Immature natural killer cell (primary cell): ENCODE data around the gene PTPN11. TPM values are rescaled to one million over a fixed set of nuclear protein-coding genes. Genes with fewer than 3 reads are reported as not detected.

Experiments
- DNase-seq, 3 donors: peaks; one replicate each; pipeline ENCODE4 v3.0.0; 2022; ENCODE audit warnings: mixed read lengths in 1 of 3
- H3K27ac Mint-ChIP-seq, 6 donors: one replicate each; pipeline ENCODE4 v1.8.0; 2020; ENCODE audit warnings: mixed read lengths in 6 of 6, mild to moderate bottlenecking in 5 of 6, inconsistent platforms in 4 of 6, moderate library complexity in 3 of 6
- H3K27me3 Mint-ChIP-seq, 3 donors: one replicate each; pipeline ENCODE4 v1.8.0; 2020 to 2021; ENCODE audit warnings: low read depth in 3 of 3, mild to moderate bottlenecking in 3 of 3, mixed read lengths in 3 of 3, moderate library complexity in 3 of 3, inconsistent platforms in 1 of 3
- H3K36me3 Mint-ChIP-seq, 3 donors: one replicate each; pipeline ENCODE4 v1.8.0; 2020; ENCODE audit warnings: mixed read lengths in 3 of 3, inconsistent platforms in 2 of 3, mild to moderate bottlenecking in 2 of 3
- H3K4me1 Mint-ChIP-seq, 2 donors: one replicate each; pipeline ENCODE4 v1.8.0; 2020; ENCODE audit warnings: inconsistent platforms in 2 of 2, mild to moderate bottlenecking in 2 of 2, mixed read lengths in 2 of 2, moderate library complexity in 1 of 2
- H3K4me3 Mint-ChIP-seq, 5 donors: one replicate each; pipeline ENCODE4 v1.8.0; 2020; ENCODE audit warnings: mild to moderate bottlenecking in 5 of 5, mixed read lengths in 5 of 5, inconsistent platforms in 3 of 5, moderate library complexity in 3 of 5
- H3K9me3 Mint-ChIP-seq, 6 donors: one replicate each; pipeline ENCODE4 v1.8.0; 2020; ENCODE audit warnings: mild to moderate bottlenecking in 6 of 6, mixed read lengths in 6 of 6, inconsistent platforms in 4 of 6, moderate library complexity in 3 of 6
- polyA plus RNA-seq, 3 donors: library from polyadenylated mRNA; unstranded; fragments of 300-500 nt; fragmentation: Illumina TruSeq; gene quantifications; one replicate each; pipeline ENCODE4 v1.2.3, GENCODE V29; 2021

Gene PTPN11
- polyA plus RNA-seq, 3 donors from 2014 or later, result 53.7 to 85.4 (median 58.2) TPM

GRCh38 chr12:112537710-112538396 is 119.1 kb downstream of the PTPN11 start:
- H3K27me3 Mint-ChIP-seq, result peaks cover 5 to 16% (median 6%) of the 10 kb centered on the region in 3 donors
- H3K9me3 Mint-ChIP-seq, result no peaks in the 10 kb centered on the region
- H3K4me1 Mint-ChIP-seq, result no peaks in the 10 kb centered on the region
- no peak overlapping the region for H3K27ac Mint-ChIP-seq
- DNase-seq, result no peak
- H3K4me3 Mint-ChIP-seq, result no peak overlapping the region
- no peaks in the 10 kb centered on the region for H3K36me3 Mint-ChIP-seq

- Mint-ChIP-seq H3K36me3 (no peaks in the 10 kb centered on the region), H3K9me3 (no peaks in the 10 kb centered on the region), H3K4me3 (no peak overlapping the region), H3K4me1 (no peaks in the 10 kb centered on the region), H3K27ac (no peak overlapping the region), H3K27me3 (peaks cover 4 to 20% (median 5%) of the 10 kb centered on the region in 3 donors)
- no peak for DNase-seq
Measured at GRCh38 chr12:112538740-112539139, 120.0 kb downstream of the PTPN11 start.

GRCh38 chr12:112539221-112539620 is 120.5 kb downstream of the PTPN11 start:
- H3K27me3 Mint-ChIP-seq, result peaks cover 4 to 20% (median 5%) of the 10 kb centered on the region in 3 donors
- H3K4me3 Mint-ChIP-seq, result no peak overlapping the region
- H3K36me3 Mint-ChIP-seq, result no peaks in the 10 kb centered on the region
- no peak for DNase-seq
- H3K4me1 Mint-ChIP-seq, result no peaks in the 10 kb centered on the region
- no peaks in the 10 kb centered on the region for H3K9me3 Mint-ChIP-seq
- H3K27ac Mint-ChIP-seq, result no peak overlapping the region

- Mint-ChIP-seq H3K9me3 (no peaks in the 10 kb centered on the region), H3K4me3 (no peak overlapping the region), H3K27me3 (peaks cover 2 to 16% (median 5%) of the 10 kb centered on the region in 3 donors), H3K27ac (no peak overlapping the region), H3K4me1 (no peaks in the 10 kb centered on the region), H3K36me3 (no peaks in the 10 kb centered on the region)
- no peak for DNase-seq
Measured at GRCh38 chr12:112540021-112540420, 121.3 kb downstream of the PTPN11 start.

GRCh38 chr12:112543751-112544150 is 125.0 kb downstream of the PTPN11 start:
- Mint-ChIP-seq H3K36me3 (no peaks in the 10 kb centered on the region), H3K4me3 (no peak overlapping the region), H3K27ac (no peak overlapping the region), H3K4me1 (peaks cover 0 to 3% of the 10 kb centered on the region in 2 donors), H3K9me3 (no peaks in the 10 kb centered on the region), H3K27me3 (peaks cover 0 to 10% (median 4%) of the 10 kb centered on the region in 3 donors)
- DNase-seq, result no peak

- H3K27ac Mint-ChIP-seq, result no peak overlapping the region
- H3K9me3 Mint-ChIP-seq, result peaks cover 0 to 2% (median 0%) of the 10 kb centered on the region in 6 donors
- peaks cover 0 to 3% of the 10 kb centered on the region in 2 donors for H3K4me1 Mint-ChIP-seq
- peaks cover 1 to 13% (median 2%) of the 10 kb centered on the region in 3 donors for H3K27me3 Mint-ChIP-seq
- DNase-seq, result no peak
- H3K4me3 Mint-ChIP-seq, result no peak overlapping the region
- H3K36me3 Mint-ChIP-seq, result no peaks in the 10 kb centered on the region
Measured at GRCh38 chr12:112546339-112546738, 127.6 kb downstream of the PTPN11 start.

- no peaks in the 10 kb centered on the region for H3K36me3 Mint-ChIP-seq
- peaks cover 0 to 2% (median 0%) of the 10 kb centered on the region in 6 donors for H3K9me3 Mint-ChIP-seq
- DNase-seq, result no peak
- H3K27me3 Mint-ChIP-seq, result peaks cover 0 to 10% (median 1%) of the 10 kb centered on the region in 3 donors
- H3K4me1 Mint-ChIP-seq, result peaks cover 0 to 3% of the 10 kb centered on the region in 2 donors
- no peak overlapping the region for H3K27ac Mint-ChIP-seq
- no peak overlapping the region for H3K4me3 Mint-ChIP-seq
Measured at GRCh38 chr12:112546996-112547395, 128.2 kb downstream of the PTPN11 start.

- H3K9me3 Mint-ChIP-seq, result peaks cover 0 to 2% (median 0%) of the 10 kb centered on the region in 6 donors
- no peak for DNase-seq
- no peak overlapping the region for H3K27ac Mint-ChIP-seq
- H3K36me3 Mint-ChIP-seq, result no peaks in the 10 kb centered on the region
- H3K4me1 Mint-ChIP-seq, result peaks cover 0 to 3% of the 10 kb centered on the region in 2 donors
- H3K27me3 Mint-ChIP-seq, result peaks cover 1 to 4% (median 4%) of the 10 kb centered on the region in 3 donors
- no peak overlapping the region for H3K4me3 Mint-ChIP-seq
Measured at GRCh38 chr12:112549031-112549430, 130.3 kb downstream of the PTPN11 start.

GRCh38 chr12:112551681-112552080 is 132.9 kb downstream of the PTPN11 start:
- Mint-ChIP-seq H3K36me3 (no peaks in the 10 kb centered on the region), H3K4me1 (peaks cover 0 to 3% of the 10 kb centered on the region in 2 donors), H3K27me3 (peaks cover 4% of the 10 kb centered on the region in 3 donors), H3K4me3 (no peak overlapping the region), H3K9me3 (peaks cover 0 to 2% (median 0%) of the 10 kb centered on the region in 6 donors), H3K27ac (peak overlapping the region in 1 of 6 donors; percentile 20)
- DNase-seq, result no peak

- Mint-ChIP-seq H3K4me3 (no peak overlapping the region), H3K27ac (no peak overlapping the region), H3K4me1 (no peaks in the 10 kb centered on the region), H3K36me3 (no peaks in the 10 kb centered on the region), H3K9me3 (no peaks in the 10 kb centered on the region), H3K27me3 (peaks cover 2 to 6% (median 4%) of the 10 kb centered on the region in 3 donors)
- DNase-seq, result no peak
Measured at GRCh38 chr12:112555621-112556233, 137.0 kb downstream of the PTPN11 start.

- DNase-seq, result no peak
- H3K27ac Mint-ChIP-seq, result no peak overlapping the region
- no peaks in the 10 kb centered on the region for H3K9me3 Mint-ChIP-seq
- no peaks in the 10 kb centered on the region for H3K4me1 Mint-ChIP-seq
- H3K36me3 Mint-ChIP-seq, result no peaks in the 10 kb centered on the region
- no peak overlapping the region for H3K4me3 Mint-ChIP-seq
- H3K27me3 Mint-ChIP-seq, result peaks cover 2 to 8% (median 6%) of the 10 kb centered on the region in 3 donors
Measured at GRCh38 chr12:112557951-112558630, 139.3 kb downstream of the PTPN11 start.
